SU-DHL-6 (cell line): ENCODE measurements around the gene FTL.
A peak's percentile ranks its signal among the peaks of the same experiment; 100 is the strongest.

Source experiments
- H2AFZ ChIP-seq: fragments of 200-600 bp; sonication (generic); 2 replicates; pipeline ENCODE4 v1.6.1; 2014; ENCODE audit warnings: low read depth, mild to moderate bottlenecking, moderate library complexity, mixed read lengths, antibody characterized with exemption, low read length; ENCODE audit not compliant: severe bottlenecking
- H3F3A ChIP-seq: fragments of 200-600 bp; shearing (Covaris generic); 2 replicates; pipeline ENCODE4 v1.6.0; 2016; ENCODE audit warnings: antibody characterized with exemption, mild to moderate bottlenecking; ENCODE audit not compliant: insufficient read depth
- H3K27ac ChIP-seq: fragments of 200-600 bp; sonication (generic); 2 replicates; pipeline ENCODE4 v1.5.1; 2016; ENCODE audit warnings: low read depth, mild to moderate bottlenecking, low read length, moderate library complexity, mixed read lengths
- H3K27me3 ChIP-seq: fragments of 200-600 bp; sonication (generic), shearing (Covaris generic); 2 replicates; pipeline ENCODE4 v1.6.0; 2014; ENCODE audit warnings: mild to moderate bottlenecking, low read length
- H3K36me3 ChIP-seq: fragments of 200-600 bp; sonication (generic); 2 replicates; pipeline ENCODE4 v1.6.1; 2014; ENCODE audit warnings: mild to moderate bottlenecking, low read length, mixed read lengths
- H3K4me2 ChIP-seq: fragments of 300-600, 200-600 bp; shearing (Covaris generic), sonication (generic); 2 replicates; pipeline ENCODE4 v1.6.0; 2014; ENCODE audit warnings: low read length, low read depth, mild to moderate bottlenecking; ENCODE audit not compliant: poor library complexity, severe bottlenecking
- H3K4me3 ChIP-seq: fragments of 200-600 bp; sonication (generic); 2 replicates; pipeline ENCODE4 v1.5.1; 2014; ENCODE audit warnings: antibody characterized with exemption, low read length, mild to moderate bottlenecking, mixed read lengths; ENCODE audit not compliant: insufficient read depth, poor library complexity, severe bottlenecking
- H3K79me2 ChIP-seq: fragments of 200-600 bp; sonication (generic); 2 replicates; pipeline ENCODE4 v1.6.1; 2014; ENCODE audit warnings: mild to moderate bottlenecking, low read length, moderate library complexity; ENCODE audit not compliant: insufficient read depth
- H3K9ac ChIP-seq: fragments of 200-600 bp; sonication (generic); 2 replicates; pipeline ENCODE4 v1.7.0; 2014; ENCODE audit warnings: mild to moderate bottlenecking, low read length
- H3K9me2 ChIP-seq: fragments of 200-600 bp; sonication (generic); replicated peaks from 2 replicates; pipeline ENCODE4 v1.6.1; 2014; ENCODE audit warnings: low read length; ENCODE audit not compliant: insufficient read depth
- H3K9me3 ChIP-seq: fragments of 200-600 bp; sonication (generic); 2 replicates; pipeline ENCODE4 v1.6.1; 2014; ENCODE audit warnings: low read length, mixed read lengths; ENCODE audit not compliant: insufficient read depth
- H4K20me1 ChIP-seq: fragments of 200-600 bp; sonication (generic); 2 replicates; pipeline ENCODE4 v1.6.1; 2014; ENCODE audit warnings: low read depth, mild to moderate bottlenecking, antibody characterized with exemption, low read length, moderate library complexity, mixed read lengths
- EZH2phosphoT487 ChIP-seq: fragments of 200-600 bp; sonication (generic), shearing (Covaris generic); conservative IDR thresholded peaks from 2 replicates; pipeline ENCODE4 v1.6.1; 2018; ENCODE audit warnings: mild to moderate bottlenecking, antibody characterized with exemption, low read length, moderate library complexity, mixed read lengths
- TF ChIP-seq, protein P1 (sequence below): fragments of 200-600 bp; sonication (generic); IDR thresholded peaks from one replicate; pipeline ENCODE4 v1.5.1; 2017; ENCODE audit warnings: antibody characterized with exemption, mild to moderate bottlenecking, low read length, moderate library complexity; ENCODE audit not compliant: insufficient read depth, poor library complexity, severe bottlenecking

FTL gene

DNA sequence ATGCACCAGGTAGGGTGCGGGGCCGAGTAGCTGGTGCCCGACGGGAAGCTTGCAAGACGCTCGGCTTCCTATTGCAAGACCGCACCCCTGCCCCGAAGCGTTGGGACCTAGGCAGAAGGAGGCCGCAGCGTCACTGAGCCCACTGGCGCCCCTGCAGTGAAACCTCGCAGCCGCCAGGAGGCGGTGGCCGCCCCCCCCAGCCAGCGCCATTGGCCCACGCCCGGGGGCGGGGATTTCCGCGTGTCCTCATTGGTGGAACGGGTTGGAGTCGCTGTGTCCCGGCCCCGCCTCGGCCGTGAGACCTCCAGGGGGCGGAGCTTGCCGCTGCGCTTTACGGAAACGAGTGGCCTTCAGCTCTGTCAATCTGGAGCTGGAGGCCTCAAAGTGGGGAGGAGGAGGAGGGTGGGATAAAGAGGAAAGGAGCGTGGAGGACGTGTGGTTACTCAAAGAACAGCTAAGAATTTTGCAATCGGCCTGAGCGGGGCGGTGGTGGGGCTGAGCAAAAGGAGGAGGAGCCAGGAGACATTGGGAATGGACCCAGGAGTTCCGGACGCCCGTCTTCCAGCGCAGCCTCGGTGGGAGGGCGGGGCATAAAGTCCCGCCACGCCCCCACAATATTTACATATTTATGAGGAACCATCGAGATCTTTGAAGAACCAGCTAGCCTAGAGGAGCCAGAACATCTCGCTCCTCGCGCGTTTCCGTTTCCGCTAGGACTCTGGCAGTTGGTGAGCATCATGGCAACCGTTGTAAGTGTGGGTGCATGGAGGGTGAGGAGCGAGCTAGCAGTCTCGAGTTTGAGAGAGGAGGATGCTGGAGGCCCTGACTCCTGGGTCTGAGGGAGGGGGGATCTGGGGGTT lies 28.3 kb downstream of the FTL start, which contains the start of the genes GYS1 and RUVBL2:
GYS1 (minus strand) TSS at position 135 of the 860 bp plus-strand sequence. CDS start 197 bp downstream, outside the sequence.
RUVBL2 (plus strand) TSS at position 713 of the 860 bp plus-strand sequence; CDS start at position 738, 25 bp downstream.
- H3K36me3 ChIP-seq, result no peaks in the 10 kb centered on the region
- no peaks in the 10 kb centered on the region for H3K9me3 ChIP-seq
- TF ChIP-seq, protein P1, sequence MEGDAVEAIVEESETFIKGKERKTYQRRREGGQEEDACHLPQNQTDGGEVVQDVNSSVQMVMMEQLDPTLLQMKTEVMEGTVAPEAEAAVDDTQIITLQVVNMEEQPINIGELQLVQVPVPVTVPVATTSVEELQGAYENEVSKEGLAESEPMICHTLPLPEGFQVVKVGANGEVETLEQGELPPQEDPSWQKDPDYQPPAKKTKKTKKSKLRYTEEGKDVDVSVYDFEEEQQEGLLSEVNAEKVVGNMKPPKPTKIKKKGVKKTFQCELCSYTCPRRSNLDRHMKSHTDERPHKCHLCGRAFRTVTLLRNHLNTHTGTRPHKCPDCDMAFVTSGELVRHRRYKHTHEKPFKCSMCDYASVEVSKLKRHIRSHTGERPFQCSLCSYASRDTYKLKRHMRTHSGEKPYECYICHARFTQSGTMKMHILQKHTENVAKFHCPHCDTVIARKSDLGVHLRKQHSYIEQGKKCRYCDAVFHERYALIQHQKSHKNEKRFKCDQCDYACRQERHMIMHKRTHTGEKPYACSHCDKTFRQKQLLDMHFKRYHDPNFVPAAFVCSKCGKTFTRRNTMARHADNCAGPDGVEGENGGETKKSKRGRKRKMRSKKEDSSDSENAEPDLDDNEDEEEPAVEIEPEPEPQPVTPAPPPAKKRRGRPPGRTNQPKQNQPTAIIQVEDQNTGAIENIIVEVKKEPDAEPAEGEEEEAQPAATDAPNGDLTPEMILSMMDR, result peak; percentile 80
- no peak for TF ChIP-seq EZH2phosphoT487
- peak within 1 kb of the TSS; percentile 74 for H2AFZ ChIP-seq
- no peaks in the 10 kb centered on the region for H3K9me2 ChIP-seq
- no peaks in the 10 kb centered on the region for H3F3A ChIP-seq
- H3K9ac ChIP-seq, result peak within 1 kb of the TSS; percentile 92
- peak within 1 kb of the TSS; percentile 89 for H3K27ac ChIP-seq
- peak within 1 kb of the TSS; percentile 97 for H3K4me3 ChIP-seq
- peaks cover 50% of the 10 kb centered on the region for H3K79me2 ChIP-seq
- no peaks in the 10 kb centered on the region for H3K27me3 ChIP-seq
- no peaks in the 10 kb centered on the region for H4K20me1 ChIP-seq
- peak within 1 kb of the TSS; percentile 91 for H3K4me2 ChIP-seq

DNA sequence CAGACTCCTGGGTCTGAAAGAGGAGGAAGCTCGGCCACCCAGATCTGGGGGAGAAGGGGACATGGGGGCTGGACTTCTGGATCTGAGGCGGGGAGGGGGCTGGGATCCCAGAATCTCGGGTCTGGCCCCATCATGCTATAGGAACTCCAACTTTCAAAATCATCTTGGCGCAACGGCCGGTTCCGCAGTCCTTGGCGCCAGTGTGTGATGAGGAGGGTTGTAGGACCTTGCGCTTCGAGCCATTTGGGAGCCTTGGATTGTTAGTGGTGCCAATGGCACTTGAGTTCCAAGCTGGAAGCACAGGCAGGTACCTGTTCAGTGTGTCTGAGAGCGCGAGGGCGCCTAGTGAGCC lies 28.9 kb downstream of the FTL start:
- Histone ChIP-seq H4K20me1 (no peaks in the 10 kb centered on the region), H3K79me2 (peaks cover 50% of the 10 kb centered on the region), H3K9ac (peak overlapping the region; percentile 92), H3K27ac (peak overlapping the region; percentile 89), H3K4me3 (peak overlapping the region; percentile 95), H3K36me3 (no peaks in the 10 kb centered on the region), H2AFZ (peak overlapping the region; percentile 74), H3K27me3 (no peaks in the 10 kb centered on the region), H3F3A (no peaks in the 10 kb centered on the region), H3K4me2 (peak overlapping the region; percentile 78), H3K9me2 (no peaks in the 10 kb centered on the region), H3K9me3 (no peaks in the 10 kb centered on the region)
- TF ChIP-seq, protein P1, result no peak
- TF ChIP-seq EZH2phosphoT487, result no peak

DNA sequence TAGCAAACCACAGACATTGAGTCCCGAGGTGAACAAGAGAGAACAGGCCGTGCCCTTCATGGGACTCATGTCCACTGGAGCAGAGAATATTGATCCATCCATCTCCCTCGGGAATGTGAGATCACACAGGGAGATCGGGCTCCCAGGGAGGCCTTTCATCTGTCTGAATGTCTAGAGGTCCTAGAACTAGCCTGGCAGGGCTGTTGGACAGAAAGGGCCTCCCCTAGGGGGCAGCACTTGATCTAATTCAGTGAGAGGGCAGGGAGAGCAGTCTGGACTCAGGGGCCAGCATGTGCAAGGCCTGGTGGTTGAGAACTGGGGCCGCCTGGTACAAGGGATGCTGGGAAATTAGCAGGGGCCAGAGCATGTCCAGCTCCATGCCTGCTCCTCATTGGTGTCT lies 32.9 kb downstream of the FTL start:
- Histone ChIP-seq H3K79me2 (peaks cover 41% of the 10 kb centered on the region), H3K4me3 (no peak overlapping the region), H2AFZ (no peak overlapping the region), H3K36me3 (no peaks in the 10 kb centered on the region), H3K4me2 (no peak overlapping the region), H3K9ac (no peak overlapping the region), H3K27me3 (no peaks in the 10 kb centered on the region), H3K9me3 (no peaks in the 10 kb centered on the region), H4K20me1 (no peaks in the 10 kb centered on the region), H3K9me2 (no peaks in the 10 kb centered on the region), H3K27ac (no peak overlapping the region), H3F3A (no peaks in the 10 kb centered on the region)
- TF ChIP-seq EZH2phosphoT487, result no peak
- TF ChIP-seq, protein P1, result peak; percentile 43
